Measurements from ENCODE around the gene VEGFB.

VEGFB gene

DNA sequence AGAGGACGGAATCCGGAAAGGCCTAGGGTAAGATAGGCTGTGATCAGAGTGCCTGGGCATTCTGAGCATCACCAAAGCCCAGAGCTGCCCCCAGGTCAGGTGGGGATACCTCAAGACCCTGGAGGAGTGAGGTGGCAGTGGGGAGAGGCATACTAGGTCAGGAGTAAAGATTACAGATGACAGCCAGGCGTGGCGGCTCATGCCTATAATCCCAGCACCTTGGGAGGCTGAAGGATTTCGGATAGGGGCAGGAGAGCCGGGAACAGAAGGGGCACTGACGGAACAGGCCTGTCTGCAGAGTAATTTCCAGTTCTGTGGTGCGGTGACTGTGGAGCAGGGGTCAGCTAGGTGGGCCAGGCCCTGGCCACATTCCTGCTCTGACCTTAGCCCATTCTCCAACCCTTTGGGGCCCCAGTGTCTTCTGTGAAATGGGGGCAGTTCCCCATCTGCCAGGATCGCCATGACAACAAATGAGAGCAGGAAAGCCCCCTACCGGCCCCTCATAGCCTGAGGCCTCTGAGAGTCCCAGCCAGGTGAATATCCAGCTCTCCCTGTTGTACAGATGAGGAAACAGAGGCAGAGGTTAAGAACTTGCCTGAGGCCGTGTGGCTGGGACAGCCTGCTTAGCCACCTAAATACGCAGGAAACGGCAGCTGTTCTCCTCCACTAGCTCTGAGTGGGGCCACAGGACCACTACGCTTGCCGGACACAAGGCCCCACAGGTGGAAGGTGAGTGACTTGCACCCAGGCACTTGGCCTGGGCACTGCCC is 40.8 kb downstream of the VEGFB start:
- TF ChIP-seq, protein P1, sequence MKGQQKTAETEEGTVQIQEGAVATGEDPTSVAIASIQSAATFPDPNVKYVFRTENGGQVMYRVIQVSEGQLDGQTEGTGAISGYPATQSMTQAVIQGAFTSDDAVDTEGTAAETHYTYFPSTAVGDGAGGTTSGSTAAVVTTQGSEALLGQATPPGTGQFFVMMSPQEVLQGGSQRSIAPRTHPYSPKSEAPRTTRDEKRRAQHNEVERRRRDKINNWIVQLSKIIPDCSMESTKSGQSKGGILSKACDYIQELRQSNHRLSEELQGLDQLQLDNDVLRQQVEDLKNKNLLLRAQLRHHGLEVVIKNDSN (IDR thresholded peaks at IDR 0.05) = no peak
- TF ChIP-seq TCF12 (IDR thresholded peaks at IDR 0.05; ENCODE audit: low read depth) (no peak), EGR1 (IDR thresholded peaks at IDR 0.05) (no peak), YY1 (IDR thresholded peaks at IDR 0.05; ENCODE audit: low read depth) (no peak), NFIC (IDR thresholded peaks at IDR 0.05) (no peak), CEBPB (IDR thresholded peaks at IDR 0.05) (no peak), ZBTB7A (IDR thresholded peaks at IDR 0.05; ENCODE audit: low read depth) (no peak), TEAD4 (IDR thresholded peaks at IDR 0.05) (no peak), CREB1 (IDR thresholded peaks at IDR 0.05; ENCODE audit: low read depth) (no peak), EP300 (IDR thresholded peaks at IDR 0.05; ENCODE audit: borderline replicate concordance) (no peak), RAD21 (IDR thresholded peaks at IDR 0.05; ENCODE audit: low read depth) (no peak), TAF1 (IDR thresholded peaks at IDR 0.05; ENCODE audit: low read depth) (no peak), FOXM1 (IDR thresholded peaks at IDR 0.05; ENCODE audit: borderline replicate concordance, low read depth) (no peak)
- TF ChIP-seq, protein P2, sequence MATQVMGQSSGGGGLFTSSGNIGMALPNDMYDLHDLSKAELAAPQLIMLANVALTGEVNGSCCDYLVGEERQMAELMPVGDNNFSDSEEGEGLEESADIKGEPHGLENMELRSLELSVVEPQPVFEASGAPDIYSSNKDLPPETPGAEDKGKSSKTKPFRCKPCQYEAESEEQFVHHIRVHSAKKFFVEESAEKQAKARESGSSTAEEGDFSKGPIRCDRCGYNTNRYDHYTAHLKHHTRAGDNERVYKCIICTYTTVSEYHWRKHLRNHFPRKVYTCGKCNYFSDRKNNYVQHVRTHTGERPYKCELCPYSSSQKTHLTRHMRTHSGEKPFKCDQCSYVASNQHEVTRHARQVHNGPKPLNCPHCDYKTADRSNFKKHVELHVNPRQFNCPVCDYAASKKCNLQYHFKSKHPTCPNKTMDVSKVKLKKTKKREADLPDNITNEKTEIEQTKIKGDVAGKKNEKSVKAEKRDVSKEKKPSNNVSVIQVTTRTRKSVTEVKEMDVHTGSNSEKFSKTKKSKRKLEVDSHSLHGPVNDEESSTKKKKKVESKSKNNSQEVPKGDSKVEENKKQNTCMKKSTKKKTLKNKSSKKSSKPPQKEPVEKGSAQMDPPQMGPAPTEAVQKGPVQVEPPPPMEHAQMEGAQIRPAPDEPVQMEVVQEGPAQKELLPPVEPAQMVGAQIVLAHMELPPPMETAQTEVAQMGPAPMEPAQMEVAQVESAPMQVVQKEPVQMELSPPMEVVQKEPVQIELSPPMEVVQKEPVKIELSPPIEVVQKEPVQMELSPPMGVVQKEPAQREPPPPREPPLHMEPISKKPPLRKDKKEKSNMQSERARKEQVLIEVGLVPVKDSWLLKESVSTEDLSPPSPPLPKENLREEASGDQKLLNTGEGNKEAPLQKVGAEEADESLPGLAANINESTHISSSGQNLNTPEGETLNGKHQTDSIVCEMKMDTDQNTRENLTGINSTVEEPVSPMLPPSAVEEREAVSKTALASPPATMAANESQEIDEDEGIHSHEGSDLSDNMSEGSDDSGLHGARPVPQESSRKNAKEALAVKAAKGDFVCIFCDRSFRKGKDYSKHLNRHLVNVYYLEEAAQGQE (IDR thresholded peaks at IDR 0.05; ENCODE audit: low read depth) = no peak
- TF ChIP-seq, protein P3, sequence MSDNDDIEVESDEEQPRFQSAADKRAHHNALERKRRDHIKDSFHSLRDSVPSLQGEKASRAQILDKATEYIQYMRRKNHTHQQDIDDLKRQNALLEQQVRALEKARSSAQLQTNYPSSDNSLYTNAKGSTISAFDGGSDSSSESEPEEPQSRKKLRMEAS (IDR thresholded peaks at IDR 0.05) = no peak

DNA sequence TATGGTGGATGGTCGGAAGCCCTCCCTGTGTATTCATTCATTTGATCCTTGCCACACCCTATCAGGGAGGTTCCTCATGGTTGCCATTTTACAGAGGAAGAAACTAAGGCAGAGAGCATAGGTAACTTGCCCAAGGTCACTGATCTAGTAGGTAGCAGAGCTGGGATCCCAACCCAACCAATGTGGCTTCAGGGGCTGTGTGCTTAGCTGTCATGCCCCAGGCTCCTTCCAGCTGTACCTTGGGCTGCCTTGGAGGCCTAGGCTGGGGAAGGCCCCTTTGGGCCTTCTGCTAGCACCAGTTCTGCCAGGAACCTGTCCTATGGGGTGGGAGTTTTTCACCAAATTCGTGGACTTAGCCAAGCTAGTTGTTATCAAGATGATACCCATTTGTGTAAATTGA is 41.5 kb downstream of the VEGFB start:
- TF ChIP-seq CREB1 (IDR thresholded peaks at IDR 0.05; ENCODE audit: low read depth) = no peak
- TF ChIP-seq RAD21 (IDR thresholded peaks at IDR 0.05; ENCODE audit: low read depth) = no peak
- TF ChIP-seq, protein P1 (IDR thresholded peaks at IDR 0.05) = no peak
- TF ChIP-seq, protein P3 (IDR thresholded peaks at IDR 0.05) = no peak
- TF ChIP-seq EP300 (IDR thresholded peaks at IDR 0.05; ENCODE audit: borderline replicate concordance) = no peak
- no peak for TF ChIP-seq ZBTB7A (IDR thresholded peaks at IDR 0.05; ENCODE audit: low read depth)

DNA sequence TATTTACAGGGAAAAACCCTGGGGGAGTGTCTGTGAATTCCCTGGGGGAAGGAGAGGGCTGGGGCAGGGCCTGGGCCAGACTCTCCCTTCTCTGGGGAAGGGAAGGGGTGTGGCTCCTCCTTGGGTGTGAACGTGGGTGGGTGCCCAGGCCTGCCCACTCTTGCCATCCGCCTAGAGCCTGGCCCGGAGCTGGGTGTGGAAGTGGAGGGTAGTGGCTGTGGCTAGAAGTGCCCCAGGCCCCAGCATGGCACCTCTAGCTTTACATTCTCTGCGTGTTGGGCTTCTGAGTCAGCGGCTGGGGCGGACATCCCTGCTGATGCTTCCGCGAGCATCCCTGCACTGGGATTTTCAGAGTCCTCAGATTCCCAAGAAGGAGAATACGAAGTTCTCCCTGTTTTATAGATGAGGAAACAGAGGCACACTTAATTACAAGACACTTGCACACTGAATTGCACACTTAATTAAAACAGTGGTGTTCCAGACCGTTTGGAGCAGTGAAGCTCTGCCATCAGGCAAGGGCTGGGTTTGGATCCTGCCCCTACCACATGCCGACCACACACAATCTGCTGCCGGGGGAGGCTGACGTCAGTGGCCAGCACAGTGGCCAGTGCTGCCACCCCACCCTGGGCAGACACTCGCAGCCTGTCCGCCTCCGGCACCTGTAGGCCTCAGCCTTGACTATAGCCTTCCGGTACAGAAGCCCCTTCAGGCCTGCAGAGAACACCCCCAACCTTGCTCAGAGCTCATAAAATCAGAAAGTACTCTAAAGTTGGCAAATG is 42.5 kb downstream of the VEGFB start:
- TF ChIP-seq, protein P2 (IDR thresholded peaks at IDR 0.05; ENCODE audit: low read depth) = no peak
- TF ChIP-seq ZBTB7A (IDR thresholded peaks at IDR 0.05; ENCODE audit: low read depth) = no peak

DNA sequence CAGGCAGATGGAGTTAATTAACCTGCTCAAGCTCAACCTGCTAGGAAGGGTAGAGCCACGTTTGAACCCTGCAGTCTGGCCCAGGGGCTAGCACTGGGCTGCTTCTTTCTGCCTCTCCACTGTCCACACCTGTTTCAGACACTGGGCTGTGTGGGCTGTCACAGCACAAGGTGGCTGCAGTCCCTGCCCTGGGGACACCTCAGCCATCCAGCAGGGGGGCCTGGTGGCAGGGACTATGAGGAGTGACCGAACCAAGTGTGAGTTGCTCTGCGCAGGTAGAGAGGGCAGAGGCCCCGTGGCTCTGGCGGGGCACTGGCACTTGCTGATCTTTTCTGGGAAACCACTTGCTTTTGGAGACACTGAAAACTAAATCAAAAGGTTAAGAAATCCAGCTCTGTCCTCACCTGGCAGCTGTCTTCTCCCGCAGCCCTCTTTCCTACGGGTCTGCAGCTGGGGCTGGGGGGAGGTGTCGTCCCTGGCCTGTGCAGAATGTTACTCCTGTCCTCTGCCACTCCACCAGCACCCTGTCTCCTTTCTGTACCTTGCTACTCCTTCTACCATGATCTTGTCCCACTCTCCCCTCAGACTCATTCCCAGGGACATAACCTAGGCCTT is 44.3 kb downstream of the VEGFB start:
- TF ChIP-seq CEBPB (IDR thresholded peaks at IDR 0.05) = no peak
- no peak for TF ChIP-seq CREB1 (IDR thresholded peaks at IDR 0.05; ENCODE audit: low read depth)

DNA sequence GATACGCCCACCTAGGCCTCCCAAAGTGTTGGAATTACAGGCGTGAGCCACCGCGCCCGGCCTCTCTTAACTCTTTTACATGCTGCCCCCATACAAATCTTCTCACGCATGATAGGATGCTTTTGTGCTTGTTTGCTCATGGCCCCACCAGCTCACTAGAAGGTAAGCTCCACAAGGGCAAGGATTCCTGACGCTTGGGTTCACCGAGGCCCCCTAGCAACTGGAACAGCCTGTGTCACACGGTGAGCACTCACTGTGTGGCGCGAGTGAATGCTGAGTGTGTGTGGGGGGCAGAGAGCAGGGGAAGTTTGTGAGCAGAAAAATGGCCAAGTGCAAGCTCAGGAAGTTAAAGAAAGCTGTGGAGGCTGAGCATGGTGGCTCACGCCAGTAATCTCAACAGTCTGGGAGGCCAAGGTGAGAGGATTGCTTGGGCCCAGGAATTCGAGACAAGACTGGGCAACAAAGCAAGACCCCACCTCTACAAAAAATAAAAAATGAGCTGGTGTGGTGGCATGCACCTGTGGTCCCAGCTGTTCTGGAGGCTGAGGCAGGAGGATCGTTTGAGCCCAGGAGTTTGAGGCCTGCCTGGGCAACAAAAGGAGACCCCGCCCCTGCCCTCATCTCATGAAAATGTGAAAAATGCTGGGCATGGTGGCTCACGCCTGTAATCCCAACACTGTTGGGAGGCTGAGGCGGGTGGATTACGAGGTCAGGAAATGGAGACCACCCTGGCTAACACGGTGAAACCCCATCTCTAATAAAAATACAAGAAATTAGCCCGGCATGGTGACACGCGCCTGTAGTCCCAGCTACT is 47.8 kb downstream of the VEGFB start:
- TF ChIP-seq ZBTB7A (IDR thresholded peaks at IDR 0.05; ENCODE audit: low read depth) (no peak), TCF12 (IDR thresholded peaks at IDR 0.05; ENCODE audit: low read depth) (no peak), CEBPB (IDR thresholded peaks at IDR 0.05) (no peak), RAD21 (IDR thresholded peaks at IDR 0.05; ENCODE audit: low read depth) (no peak), YY1 (IDR thresholded peaks at IDR 0.05; ENCODE audit: low read depth) (no peak), TAF1 (IDR thresholded peaks at IDR 0.05; ENCODE audit: low read depth) (no peak)
- TF ChIP-seq, protein P1 (IDR thresholded peaks at IDR 0.05) = no peak
